Keratinocyte (primary cell): Measurements from ENCODE around the gene RBM34. TPM values are rescaled to one million over a fixed set of nuclear protein-coding genes. Genes with fewer than 3 reads are reported as not detected.

Source experiments
- DNase-seq: peaks from one replicate; pipeline ENCODE4 v3.0.0-alpha.2; 2011; ENCODE audit warnings: low read depth, missing footprints, low spot score
- FAIRE-seq: peaks from 2 replicates; lab custom pipeline; 2011; peaks lifted over from hg19 to GRCh38; lab: Jason Lieb, UNC
- H2AFZ ChIP-seq: 2 replicates; pipeline ENCODE4 v1.6.0; 2012; ENCODE audit warnings: low read length, control low read depth, inconsistent platforms; ENCODE audit not compliant: control insufficient read depth
- H3K27ac ChIP-seq: 2 replicates; pipeline ENCODE4 v1.5.1; 2011; ENCODE audit warnings: low read length; ENCODE audit not compliant: control insufficient read depth, insufficient read depth
- H3K27me3 ChIP-seq: 3 replicates; pipeline ENCODE4 v1.6.0; 2011; ENCODE audit warnings: low read length; ENCODE audit not compliant: control insufficient read depth, insufficient read depth; ENCODE audit errors: extremely low read depth
- H3K36me3 ChIP-seq, 2 experiments: 2 replicates in 1 of 2; 3 replicates in 1 of 2; pipeline ENCODE4 v1.5.1; 2011; ENCODE audit warnings: low read length in 2 of 2, mild to moderate bottlenecking in 1 of 2; ENCODE audit not compliant: control insufficient read depth in 2 of 2, insufficient read depth in 2 of 2; ENCODE audit errors: extremely low read depth in 1 of 2
- H3K4me1 ChIP-seq: 3 replicates; pipeline ENCODE4 v1.5.1; 2011; ENCODE audit warnings: low read length; ENCODE audit not compliant: control insufficient read depth, insufficient read depth; ENCODE audit errors: extremely low read depth
- H3K4me2 ChIP-seq: 3 replicates; pipeline ENCODE4 v1.6.0; 2011; ENCODE audit warnings: low read depth, low read length; ENCODE audit not compliant: control insufficient read depth, insufficient read depth; ENCODE audit errors: extremely low read depth
- H3K4me3 ChIP-seq, 3 experiments: fragments of 200-600 bp in 1 of 3; sonication (generic) in 1 of 3; 2 replicates in 2 of 3; 3 replicates in 1 of 3; pipeline ENCODE4 v1.5.1; 2011 to 2016; ENCODE audit warnings: low read length in 3 of 3, mild to moderate bottlenecking in 3 of 3, control low read depth in 2 of 3, inconsistent platforms in 1 of 3, low read depth in 1 of 3, mixed read lengths in 1 of 3, mixed run types in 1 of 3, moderate library complexity in 1 of 3; ENCODE audit not compliant: control insufficient read depth in 2 of 3, insufficient read depth in 2 of 3; ENCODE audit errors: extremely low read depth in 1 of 3
- H3K79me2 ChIP-seq: 2 replicates; pipeline ENCODE4 v1.6.0; 2012; ENCODE audit warnings: low read length; ENCODE audit not compliant: control insufficient read depth, insufficient read depth
- H3K9ac ChIP-seq: 3 replicates; pipeline ENCODE4 v1.6.0; 2011; ENCODE audit warnings: low read length; ENCODE audit not compliant: control insufficient read depth, insufficient read depth; ENCODE audit errors: extremely low read depth
- H3K9me1 ChIP-seq: 3 replicates; pipeline ENCODE4 v1.6.0; 2011; ENCODE audit warnings: low read length; ENCODE audit not compliant: control insufficient read depth, insufficient read depth; ENCODE audit errors: extremely low read depth
- H3K9me3 ChIP-seq: 2 replicates; pipeline ENCODE4 v1.5.1; 2012; ENCODE audit warnings: low read depth, low read length; ENCODE audit not compliant: control insufficient read depth
- H4K20me1 ChIP-seq: 3 replicates; pipeline ENCODE4 v1.6.0; 2011; ENCODE audit warnings: low read length; ENCODE audit not compliant: control insufficient read depth, insufficient read depth; ENCODE audit errors: extremely low read depth
- EZH2 ChIP-seq: IDR thresholded peaks from one replicate; pipeline ENCODE4 v1.6.1; 2012; ENCODE audit warnings: inconsistent platforms, mild to moderate bottlenecking, low read length, moderate library complexity
- dilution Hi-C: fragments of 300-500 bp; cut with MboI; formaldehyde crosslinking; loops from one replicate; pipeline ENCODE4 v1.7.0; 2020; ENCODE audit warnings: low sequenced_read_pairs; ENCODE audit not compliant: extremely low pct_ligation_motif_present
- polyA plus RNA-seq, 5 experiments: library from polyadenylated mRNA; depleted of rRNA in 3 of 5; stranded (reverse) in 3 of 5; stranded (forward) in 1 of 5; unstranded in 1 of 5; fragments of >200 nt; gene quantifications; 1 replicate in 1 of 5; 2 replicates in 3 of 5; 3 replicates in 1 of 5; pipeline versions ENCODE4 v1.2.1 to v1.2.3, GENCODE V29; 2011 to 2012; ENCODE audit warnings: missing spikeins in 2 of 5, low read depth in 1 of 5, low replicate concordance in 1 of 5
- TF ChIP-seq, protein P1 (sequence below), 3 experiments: IDR thresholded peaks in 1 of 3; conservative IDR thresholded peaks in 1 of 3; optimal IDR thresholded peaks in 1 of 3; 2 replicates in 2 of 3; 3 replicates in 1 of 3; pipeline versions ENCODE3 to v1.5.1; 2011; ENCODE audit warnings: low read length in 3 of 3, mild to moderate bottlenecking in 3 of 3, moderate library complexity in 2 of 3, control low read depth in 1 of 3, inconsistent platforms in 1 of 3; ENCODE audit not compliant: insufficient read depth in 2 of 3; ENCODE audit errors: extremely low read depth in 1 of 3

RBM34 gene
- polyA plus RNA-seq, 1 donor (not counting 4 experiments of a cell fraction or from before 2014, with no cell fraction given), result 39.3 TPM

DNA sequence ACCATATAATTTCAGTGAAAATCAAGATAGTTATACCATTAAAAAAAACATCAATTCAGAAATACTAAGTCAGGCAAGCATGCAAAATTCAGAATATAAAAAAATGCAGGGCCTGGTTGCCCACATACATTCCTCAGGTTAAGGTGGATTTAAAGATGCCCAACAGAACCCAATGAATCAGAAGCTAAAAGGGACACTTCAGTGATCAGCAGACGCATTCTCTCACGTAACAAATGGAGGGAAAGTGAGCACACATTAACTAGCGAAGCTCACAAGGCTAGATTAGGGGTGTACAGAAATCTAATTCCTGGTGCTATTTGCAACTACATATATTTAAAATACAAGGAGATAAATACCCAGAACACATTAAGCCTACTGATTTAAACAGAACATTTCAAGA lies 49.9 kb downstream of the RBM34 start:
- no peak overlapping the region for H3K4me2 ChIP-seq
- no peaks in the 10 kb centered on the region for H3K9me3 ChIP-seq
- no peaks in the 10 kb centered on the region for H3K9me1 ChIP-seq
- H4K20me1 ChIP-seq, result no peaks in the 10 kb centered on the region
- peaks cover 8% of the 10 kb centered on the region for H3K4me1 ChIP-seq
- H3K36me3 ChIP-seq, result peaks cover 24 to 45% of the 10 kb centered on the region in 2 experiments
- H3K27me3 ChIP-seq, result no peaks in the 10 kb centered on the region
- no peak overlapping the region for H3K4me3 ChIP-seq
- no peak overlapping the region for H2AFZ ChIP-seq
- DNase-seq (no peak), FAIRE-seq (no peak)
- no peak overlapping the region for H3K27ac ChIP-seq
- no peak for TF ChIP-seq EZH2
- TF ChIP-seq, protein P1, sequence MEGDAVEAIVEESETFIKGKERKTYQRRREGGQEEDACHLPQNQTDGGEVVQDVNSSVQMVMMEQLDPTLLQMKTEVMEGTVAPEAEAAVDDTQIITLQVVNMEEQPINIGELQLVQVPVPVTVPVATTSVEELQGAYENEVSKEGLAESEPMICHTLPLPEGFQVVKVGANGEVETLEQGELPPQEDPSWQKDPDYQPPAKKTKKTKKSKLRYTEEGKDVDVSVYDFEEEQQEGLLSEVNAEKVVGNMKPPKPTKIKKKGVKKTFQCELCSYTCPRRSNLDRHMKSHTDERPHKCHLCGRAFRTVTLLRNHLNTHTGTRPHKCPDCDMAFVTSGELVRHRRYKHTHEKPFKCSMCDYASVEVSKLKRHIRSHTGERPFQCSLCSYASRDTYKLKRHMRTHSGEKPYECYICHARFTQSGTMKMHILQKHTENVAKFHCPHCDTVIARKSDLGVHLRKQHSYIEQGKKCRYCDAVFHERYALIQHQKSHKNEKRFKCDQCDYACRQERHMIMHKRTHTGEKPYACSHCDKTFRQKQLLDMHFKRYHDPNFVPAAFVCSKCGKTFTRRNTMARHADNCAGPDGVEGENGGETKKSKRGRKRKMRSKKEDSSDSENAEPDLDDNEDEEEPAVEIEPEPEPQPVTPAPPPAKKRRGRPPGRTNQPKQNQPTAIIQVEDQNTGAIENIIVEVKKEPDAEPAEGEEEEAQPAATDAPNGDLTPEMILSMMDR (optimal IDR thresholded peaks at IDR 0.05 in 1 of 3, IDR thresholded peaks at IDR 0.05 in 1 of 3, conservative IDR thresholded peaks at IDR 0.05 in 1 of 3; ENCODE audit: extremely low read depth in 1 of 3, insufficient read depth in 2 of 3, low read length in 3 of 3), result no peak
- peaks cover 23% of the 10 kb centered on the region for H3K79me2 ChIP-seq
- no peak overlapping the region for H3K9ac ChIP-seq
- dilution Hi-C loops, result no loop called here

DNA sequence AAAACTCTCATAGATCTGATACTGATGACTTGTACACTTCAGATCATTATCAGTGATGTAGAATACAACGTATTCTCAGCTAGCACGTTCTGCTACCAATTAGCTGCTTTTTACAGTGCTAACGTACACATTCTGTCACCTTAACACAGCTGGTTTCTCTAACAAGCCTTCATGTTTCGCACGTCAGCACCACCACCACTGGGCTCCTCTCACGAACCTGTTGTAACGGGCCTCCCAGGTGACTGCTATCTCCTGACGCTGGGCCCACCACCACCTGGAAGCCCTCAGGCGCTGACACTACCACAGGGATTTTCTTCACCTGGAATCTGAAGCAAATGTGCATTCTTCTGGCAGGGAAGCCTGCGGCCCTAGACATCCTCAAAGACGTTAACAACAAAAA lies 52.2 kb downstream of the RBM34 start:
- no peaks in the 10 kb centered on the region for H3K9me1 ChIP-seq
- H3K9ac ChIP-seq, result no peak overlapping the region
- H3K9me3 ChIP-seq, result no peaks in the 10 kb centered on the region
- peaks cover 13% of the 10 kb centered on the region for H3K79me2 ChIP-seq
- H3K27me3 ChIP-seq, result no peaks in the 10 kb centered on the region
- DNase-seq, result no peak
- dilution Hi-C loops, result no loop called here
- H3K4me3 ChIP-seq, result no peak overlapping the region
- FAIRE-seq, result no peak
- peaks cover 12% of the 10 kb centered on the region for H3K4me1 ChIP-seq
- no peak for TF ChIP-seq EZH2
- TF ChIP-seq, protein P1 (optimal IDR thresholded peaks at IDR 0.05 in 1 of 3, IDR thresholded peaks at IDR 0.05 in 1 of 3, conservative IDR thresholded peaks at IDR 0.05 in 1 of 3; ENCODE audit: extremely low read depth in 1 of 3, insufficient read depth in 2 of 3, low read length in 3 of 3), result no peak
- H3K27ac ChIP-seq, result no peak overlapping the region
- H3K4me2 ChIP-seq, result no peak overlapping the region
- H3K36me3 ChIP-seq, result peaks cover 18 to 35% of the 10 kb centered on the region in 2 experiments
- H4K20me1 ChIP-seq, result no peaks in the 10 kb centered on the region
- H2AFZ ChIP-seq, result no peak overlapping the region
